Measurements from ENCODE around the gene LRP1.
A peak's percentile ranks its signal among the peaks of the same experiment; 100 is the strongest.

- no peak for TF ChIP-seq CTCF (conservative IDR thresholded peaks at IDR 0.05; ENCODE audit: low read depth, low read length)
- no peak for TF ChIP-seq MAFK (IDR thresholded peaks at IDR 0.05; ENCODE audit: low read depth, low read length)
- peak; percentile 92 for TF ChIP-seq MAZ (IDR thresholded peaks at IDR 0.05; ENCODE audit: borderline replicate concordance, low read depth, low read length)
- peak; percentile 86 for TF ChIP-seq POLR2A (IDR thresholded peaks at IDR 0.05; ENCODE audit: low read depth, low read length)
- no peak for TF ChIP-seq RAD21 (IDR thresholded peaks at IDR 0.05; ENCODE audit: low read length)
- TF ChIP-seq RCOR1 (IDR thresholded peaks at IDR 0.05; ENCODE audit: insufficient replicate concordance, low read length): no peak
These were observed 39.7 kb upstream of the LRP1 start, which contains the start of gene NAB2 for GRCh38 chr12:57088354-57089270.

Data from IMR-90 (cell line).